ENCODE data around the gene FHIT.
A peak's percentile ranks its signal among the peaks of the same experiment; 100 is the strongest.

The FHIT gene

GRCh38 chr3:59970376-59970775, 1280.9 kb downstream of the FHIT start:
- no peak for FAIRE-seq
- TF ChIP-seq POLR2A (IDR thresholded peaks at IDR 0.05; ENCODE audit: low read depth, low read length) (no peak), POLR2AphosphoS5 (IDR thresholded peaks at IDR 0.05; ENCODE audit: low read depth, low read length) (no peak), TAF1 (IDR thresholded peaks at IDR 0.05; ENCODE audit: borderline replicate concordance, low read depth, low read length) (no peak)
- DNase-seq (ENCODE audit: insufficient read length), result no peak

- no peak for FAIRE-seq
- TF ChIP-seq TAF1 (IDR thresholded peaks at IDR 0.05; ENCODE audit: borderline replicate concordance, low read depth, low read length) (no peak), POLR2A (IDR thresholded peaks at IDR 0.05; ENCODE audit: low read depth, low read length) (no peak), POLR2AphosphoS5 (IDR thresholded peaks at IDR 0.05; ENCODE audit: low read depth, low read length) (no peak)
- no peak for DNase-seq (ENCODE audit: insufficient read length)
Measured at GRCh38 chr3:59968513-59969045, 1282.7 kb downstream of the FHIT start.

- DNase-seq (ENCODE audit: insufficient read length) (no peak), FAIRE-seq (peak; percentile 24)
- TF ChIP-seq TAF1 (IDR thresholded peaks at IDR 0.05; ENCODE audit: borderline replicate concordance, low read depth, low read length) (no peak), POLR2AphosphoS5 (IDR thresholded peaks at IDR 0.05; ENCODE audit: low read depth, low read length) (no peak), POLR2A (IDR thresholded peaks at IDR 0.05; ENCODE audit: low read depth, low read length) (no peak)
Measured at GRCh38 chr3:59963676-59964075, 1287.6 kb downstream of the FHIT start.

- DNase-seq (ENCODE audit: insufficient read length), result no peak
- no peak for TF ChIP-seq POLR2AphosphoS5 (IDR thresholded peaks at IDR 0.05; ENCODE audit: low read depth, low read length)
- TF ChIP-seq TAF1 (IDR thresholded peaks at IDR 0.05; ENCODE audit: borderline replicate concordance, low read depth, low read length), result no peak
- TF ChIP-seq POLR2A (IDR thresholded peaks at IDR 0.05; ENCODE audit: low read depth, low read length), result no peak
- no peak for FAIRE-seq
Measured at GRCh38 chr3:59957150-59957549, 1294.1 kb downstream of the FHIT start.

GRCh38 chr3:59953104-59953503, 1298.1 kb downstream of the FHIT start:
- FAIRE-seq (no peak), DNase-seq (ENCODE audit: insufficient read length) (no peak)
- no peak for TF ChIP-seq TAF1 (IDR thresholded peaks at IDR 0.05; ENCODE audit: borderline replicate concordance, low read depth, low read length)

- TF ChIP-seq TAF1 (IDR thresholded peaks at IDR 0.05; ENCODE audit: borderline replicate concordance, low read depth, low read length) (no peak), POLR2AphosphoS5 (IDR thresholded peaks at IDR 0.05; ENCODE audit: low read depth, low read length) (no peak), POLR2A (IDR thresholded peaks at IDR 0.05; ENCODE audit: low read depth, low read length) (no peak)
- DNase-seq (ENCODE audit: insufficient read length) (no peak), FAIRE-seq (no peak)
Measured at GRCh38 chr3:59949311-59949710, 1301.9 kb downstream of the FHIT start.

- TF ChIP-seq POLR2AphosphoS5 (IDR thresholded peaks at IDR 0.05; ENCODE audit: low read depth, low read length) (no peak), TAF1 (IDR thresholded peaks at IDR 0.05; ENCODE audit: borderline replicate concordance, low read depth, low read length) (no peak), POLR2A (IDR thresholded peaks at IDR 0.05; ENCODE audit: low read depth, low read length) (no peak)
- DNase-seq (ENCODE audit: insufficient read length) (no peak), FAIRE-seq (no peak)
Measured at GRCh38 chr3:59946401-59946800, 1304.9 kb downstream of the FHIT start.

- no peak for DNase-seq (ENCODE audit: insufficient read length)
- no peak for TF ChIP-seq POLR2AphosphoS5 (IDR thresholded peaks at IDR 0.05; ENCODE audit: low read depth, low read length)
- no peak for TF ChIP-seq TAF1 (IDR thresholded peaks at IDR 0.05; ENCODE audit: borderline replicate concordance, low read depth, low read length)
- no peak for TF ChIP-seq POLR2A (IDR thresholded peaks at IDR 0.05; ENCODE audit: low read depth, low read length)
- FAIRE-seq, result no peak
Measured at GRCh38 chr3:59940718-59941117, 1310.5 kb downstream of the FHIT start.

GRCh38 chr3:59939826-59940426, 1311.3 kb downstream of the FHIT start:
- TF ChIP-seq POLR2A (IDR thresholded peaks at IDR 0.05; ENCODE audit: low read depth, low read length) (no peak), TAF1 (IDR thresholded peaks at IDR 0.05; ENCODE audit: borderline replicate concordance, low read depth, low read length) (no peak), POLR2AphosphoS5 (IDR thresholded peaks at IDR 0.05; ENCODE audit: low read depth, low read length) (no peak)
- DNase-seq (ENCODE audit: insufficient read length) (no peak), FAIRE-seq (peak; percentile 67)

- TF ChIP-seq TAF1 (IDR thresholded peaks at IDR 0.05; ENCODE audit: borderline replicate concordance, low read depth, low read length), result no peak
- TF ChIP-seq POLR2A (IDR thresholded peaks at IDR 0.05; ENCODE audit: low read depth, low read length), result no peak
- TF ChIP-seq POLR2AphosphoS5 (IDR thresholded peaks at IDR 0.05; ENCODE audit: low read depth, low read length), result no peak
- FAIRE-seq (no peak), DNase-seq (ENCODE audit: insufficient read length) (no peak)
Measured at GRCh38 chr3:59938828-59939227, 1312.4 kb downstream of the FHIT start.

- no peak for TF ChIP-seq POLR2AphosphoS5 (IDR thresholded peaks at IDR 0.05; ENCODE audit: low read depth, low read length)
- TF ChIP-seq POLR2A (IDR thresholded peaks at IDR 0.05; ENCODE audit: low read depth, low read length), result no peak
- TF ChIP-seq TAF1 (IDR thresholded peaks at IDR 0.05; ENCODE audit: borderline replicate concordance, low read depth, low read length), result no peak
- DNase-seq (ENCODE audit: insufficient read length) (no peak), FAIRE-seq (no peak)
Measured at GRCh38 chr3:59937201-59937600, 1314.1 kb downstream of the FHIT start.

GRCh38 chr3:59936472-59936871, 1314.8 kb downstream of the FHIT start:
- TF ChIP-seq POLR2A (IDR thresholded peaks at IDR 0.05; ENCODE audit: low read depth, low read length) (no peak), POLR2AphosphoS5 (IDR thresholded peaks at IDR 0.05; ENCODE audit: low read depth, low read length) (no peak), TAF1 (IDR thresholded peaks at IDR 0.05; ENCODE audit: borderline replicate concordance, low read depth, low read length) (no peak)
- DNase-seq (ENCODE audit: insufficient read length), result no peak
- FAIRE-seq, result no peak

All from GM12892 (cell line).